ENCODE results near the gene CFAP65.

The CFAP65 gene

GRCh38 chr2:218975060-218975777, 66.1 kb downstream of the CFAP65 start:
- ChIA-PET POLR2A (interaction anchor here (0.7 to 1.1 kb wide), 2 partner anchors 9 to 21 kb away, joined by 3 read pairs; partner anchors contain the start of gene FEV), CTCF (interaction anchor here (0.8 to 2.5 kb wide), 8 partner anchors 8 to 301 kb away, joined by 3 to 9 read pairs (median 4); no protein-coding TSS in a partner anchor)
- no peaks in the 10 kb centered on the region for H3K36me3 ChIP-seq (ENCODE audit: control insufficient read depth in 4 of 4, insufficient read depth in 4 of 4, low read length in 3 of 4)
- no peak overlapping the region for H3K4me3 ChIP-seq (ENCODE audit: control insufficient read depth in 1 of 7, extremely low read depth in 1 of 7, insufficient read depth in 4 of 7, low read depth in 2 of 7, low read length in 6 of 7)
- no peak for DNase-seq
- 100% methylated on average over 1 of the region's 4 CpGs for WGBS (ENCODE audit: insufficient coverage)
- H3K27me3 ChIP-seq (replicated peaks in 2 of 5; ENCODE audit: control insufficient read depth in 4 of 5, insufficient read depth in 5 of 5, low read length in 4 of 5), result peaks cover 5 to 77% (median 21%) of the 10 kb centered on the region in 5 experiments
- H3K27ac ChIP-seq (ENCODE audit: insufficient read depth in 1 of 2, low read depth in 1 of 2, low read length in 2 of 2, poor library complexity in 1 of 2, severe bottlenecking in 2 of 2), result no peak overlapping the region
- peaks cover 0 to 6% (median 2%) of the 10 kb centered on the region in 4 experiments for H3K4me1 ChIP-seq (ENCODE audit: control extremely low read depth in 1 of 4, control insufficient read depth in 4 of 4, insufficient read depth in 4 of 4, low read length in 3 of 4)
- no peaks in the 10 kb centered on the region for H3K9me3 ChIP-seq (ENCODE audit: control extremely low read depth in 1 of 5, control insufficient read depth in 4 of 5, insufficient read depth in 2 of 5, low read depth in 1 of 5, low read length in 4 of 5)

- Histone ChIP-seq H3K27me3 (replicated peaks in 2 of 5; ENCODE audit: control insufficient read depth in 4 of 5, insufficient read depth in 5 of 5, low read length in 4 of 5) (peaks cover 3 to 75% (median 16%) of the 10 kb centered on the region in 5 experiments), H3K36me3 (ENCODE audit: control insufficient read depth in 4 of 4, insufficient read depth in 4 of 4, low read length in 3 of 4) (no peaks in the 10 kb centered on the region), H3K4me3 (ENCODE audit: control insufficient read depth in 1 of 7, extremely low read depth in 1 of 7, insufficient read depth in 4 of 7, low read depth in 2 of 7, low read length in 6 of 7) (no peak overlapping the region), H3K9me3 (ENCODE audit: control extremely low read depth in 1 of 5, control insufficient read depth in 4 of 5, insufficient read depth in 2 of 5, low read depth in 1 of 5, low read length in 4 of 5) (no peaks in the 10 kb centered on the region), H3K4me1 (ENCODE audit: control extremely low read depth in 1 of 4, control insufficient read depth in 4 of 4, insufficient read depth in 4 of 4, low read length in 3 of 4) (no peaks in the 10 kb centered on the region), H3K27ac (ENCODE audit: insufficient read depth in 1 of 2, low read depth in 1 of 2, low read length in 2 of 2, poor library complexity in 1 of 2, severe bottlenecking in 2 of 2) (no peak overlapping the region)
- WGBS (ENCODE audit: insufficient coverage), result 29% methylated on average over 1 of the region's 1 CpG
- ChIA-PET POLR2A (no interaction called here), CTCF (interaction anchor here (0.8 to 1.0 kb wide), 2 partner anchors 9 to 32 kb away, joined by 3 read pairs; no protein-coding TSS in a partner anchor)
- no peak for DNase-seq
Observed at GRCh38 chr2:218970894-218971293, 70.4 kb downstream of the CFAP65 start.

- CTCF ChIA-PET, result interaction anchor here (0.5 to 1.8 kb wide), 5 partner anchors 12 to 31 kb away, joined by 4 to 7 read pairs (median 6); no protein-coding TSS in a partner anchor
- Histone ChIP-seq H3K27me3 (replicated peaks in 2 of 5; ENCODE audit: control insufficient read depth in 4 of 5, insufficient read depth in 5 of 5, low read length in 4 of 5) (peaks cover 12 to 92% (median 36%) of the 10 kb centered on the region in 5 experiments), H3K36me3 (ENCODE audit: control insufficient read depth in 4 of 4, insufficient read depth in 4 of 4, low read length in 3 of 4) (no peaks in the 10 kb centered on the region), H3K4me3 (ENCODE audit: control insufficient read depth in 1 of 7, extremely low read depth in 1 of 7, insufficient read depth in 4 of 7, low read depth in 2 of 7, low read length in 6 of 7) (no peak overlapping the region), H3K4me1 (ENCODE audit: control extremely low read depth in 1 of 4, control insufficient read depth in 4 of 4, insufficient read depth in 4 of 4, low read length in 3 of 4) (peaks cover 0 to 21% (median 9%) of the 10 kb centered on the region in 4 experiments), H3K9me3 (ENCODE audit: control extremely low read depth in 1 of 5, control insufficient read depth in 4 of 5, insufficient read depth in 2 of 5, low read depth in 1 of 5, low read length in 4 of 5) (peaks cover 0 to 4% (median 2%) of the 10 kb centered on the region in 5 experiments), H3K27ac (ENCODE audit: insufficient read depth in 1 of 2, low read depth in 1 of 2, low read length in 2 of 2, poor library complexity in 1 of 2, severe bottlenecking in 2 of 2) (no peak overlapping the region)
- peak in 1 of 3 donors; percentile 22 for DNase-seq
- POLR2A ChIA-PET, result no interaction called here
- WGBS (ENCODE audit: insufficient coverage), result 89% methylated on average over 4 of the region's 5 CpGs
Observed at GRCh38 chr2:218964041-218964771, 77.1 kb downstream of the CFAP65 start.

- Histone ChIP-seq H3K9me3 (ENCODE audit: control extremely low read depth in 1 of 5, control insufficient read depth in 4 of 5, insufficient read depth in 2 of 5, low read depth in 1 of 5, low read length in 4 of 5) (peaks cover 0 to 4% (median 2%) of the 10 kb centered on the region in 5 experiments), H3K4me3 (ENCODE audit: control insufficient read depth in 1 of 7, extremely low read depth in 1 of 7, insufficient read depth in 4 of 7, low read depth in 2 of 7, low read length in 6 of 7) (no peak overlapping the region), H3K4me1 (ENCODE audit: control extremely low read depth in 1 of 4, control insufficient read depth in 4 of 4, insufficient read depth in 4 of 4, low read length in 3 of 4) (peaks cover 0 to 24% (median 10%) of the 10 kb centered on the region in 4 experiments), H3K27ac (ENCODE audit: insufficient read depth in 1 of 2, low read depth in 1 of 2, low read length in 2 of 2, poor library complexity in 1 of 2, severe bottlenecking in 2 of 2) (no peak overlapping the region), H3K36me3 (ENCODE audit: control insufficient read depth in 4 of 4, insufficient read depth in 4 of 4, low read length in 3 of 4) (no peaks in the 10 kb centered on the region), H3K27me3 (replicated peaks in 2 of 5; ENCODE audit: control insufficient read depth in 4 of 5, insufficient read depth in 5 of 5, low read length in 4 of 5) (peaks cover 12 to 95% (median 36%) of the 10 kb centered on the region in 5 experiments)
- ChIA-PET CTCF (interaction anchor here (0.5 to 1.8 kb wide), 3 partner anchors 12 to 26 kb away, joined by 4 to 7 read pairs (median 6); no protein-coding TSS in a partner anchor), POLR2A (no interaction called here)
- 24% methylated on average over 3 of the region's 5 CpGs for WGBS (ENCODE audit: insufficient coverage)
- no peak for DNase-seq
Observed at GRCh38 chr2:218963601-218964000, 77.7 kb downstream of the CFAP65 start.

- peaks cover 0 to 4% (median 2%) of the 10 kb centered on the region in 5 experiments for H3K9me3 ChIP-seq (ENCODE audit: control extremely low read depth in 1 of 5, control insufficient read depth in 4 of 5, insufficient read depth in 2 of 5, low read depth in 1 of 5, low read length in 4 of 5)
- H3K4me3 ChIP-seq (ENCODE audit: control insufficient read depth in 1 of 7, extremely low read depth in 1 of 7, insufficient read depth in 4 of 7, low read depth in 2 of 7, low read length in 6 of 7), result no peak overlapping the region
- 2% methylated on average over 32 of the region's 42 CpGs for WGBS (ENCODE audit: insufficient coverage)
- POLR2A ChIA-PET, result no interaction called here
- peak; percentile 48 to 73 (median 72) for DNase-seq
- H3K27ac ChIP-seq (ENCODE audit: insufficient read depth in 1 of 2, low read depth in 1 of 2, low read length in 2 of 2, poor library complexity in 1 of 2, severe bottlenecking in 2 of 2), result no peak overlapping the region
- peaks cover 10 to 96% (median 41%) of the 10 kb centered on the region in 5 experiments for H3K27me3 ChIP-seq (replicated peaks in 2 of 5; ENCODE audit: control insufficient read depth in 4 of 5, insufficient read depth in 5 of 5, low read length in 4 of 5)
- no peaks in the 10 kb centered on the region for H3K36me3 ChIP-seq (ENCODE audit: control insufficient read depth in 4 of 4, insufficient read depth in 4 of 4, low read length in 3 of 4)
- H3K4me1 ChIP-seq (ENCODE audit: control extremely low read depth in 1 of 4, control insufficient read depth in 4 of 4, insufficient read depth in 4 of 4, low read length in 3 of 4), result peaks cover 0 to 24% (median 10%) of the 10 kb centered on the region in 4 experiments
- CTCF ChIA-PET, result no interaction called here
Observed at GRCh38 chr2:218962859-218963492, 78.3 kb downstream of the CFAP65 start.

- ChIA-PET POLR2A (no interaction called here), CTCF (no interaction called here)
- no peak for DNase-seq
- H3K27me3 ChIP-seq (replicated peaks in 2 of 5; ENCODE audit: control insufficient read depth in 4 of 5, insufficient read depth in 5 of 5, low read length in 4 of 5), result peaks cover 12 to 97% (median 41%) of the 10 kb centered on the region in 5 experiments
- H3K4me1 ChIP-seq (ENCODE audit: control extremely low read depth in 1 of 4, control insufficient read depth in 4 of 4, insufficient read depth in 4 of 4, low read length in 3 of 4), result peaks cover 0 to 24% (median 10%) of the 10 kb centered on the region in 4 experiments
- 14% methylated on average over 12 of the region's 34 CpGs for WGBS (ENCODE audit: insufficient coverage)
- no peaks in the 10 kb centered on the region for H3K36me3 ChIP-seq (ENCODE audit: control insufficient read depth in 4 of 4, insufficient read depth in 4 of 4, low read length in 3 of 4)
- no peak overlapping the region for H3K4me3 ChIP-seq (ENCODE audit: control insufficient read depth in 1 of 7, extremely low read depth in 1 of 7, insufficient read depth in 4 of 7, low read depth in 2 of 7, low read length in 6 of 7)
- H3K9me3 ChIP-seq (ENCODE audit: control extremely low read depth in 1 of 5, control insufficient read depth in 4 of 5, insufficient read depth in 2 of 5, low read depth in 1 of 5, low read length in 4 of 5), result peaks cover 0 to 4% (median 2%) of the 10 kb centered on the region in 5 experiments
- no peak overlapping the region for H3K27ac ChIP-seq (ENCODE audit: insufficient read depth in 1 of 2, low read depth in 1 of 2, low read length in 2 of 2, poor library complexity in 1 of 2, severe bottlenecking in 2 of 2)
Observed at GRCh38 chr2:218961651-218962570, 79.4 kb downstream of the CFAP65 start.

Data from common myeloid progenitor, CD34-positive (primary cell).